Endothelial cell (in vitro differentiated cells): ENCODE results near the gene CBLN3. TPM values are rescaled to one million over a fixed set of nuclear protein-coding genes. Genes with fewer than 3 reads are reported as not detected.

Experiments
- DNase-seq: peaks from one replicate; pipeline ENCODE4 v3.0.0; 2021; ENCODE audit warnings: low spot score
- H3K27ac Mint-ChIP-seq: one replicate; pipeline ENCODE4 v1.8.0; 2021; ENCODE audit warnings: mixed read lengths, inconsistent platforms; ENCODE audit not compliant: unreplicated experiment
- H3K27me3 Mint-ChIP-seq: one replicate; pipeline ENCODE4 v1.8.0; 2021; ENCODE audit warnings: mild to moderate bottlenecking, moderate library complexity, mixed read lengths, inconsistent platforms; ENCODE audit not compliant: unreplicated experiment
- H3K36me3 Mint-ChIP-seq: one replicate; pipeline ENCODE4 v1.8.0; 2021; ENCODE audit warnings: mild to moderate bottlenecking, low read depth, mixed read lengths, inconsistent platforms; ENCODE audit not compliant: unreplicated experiment
- H3K4me1 Mint-ChIP-seq: one replicate; pipeline ENCODE4 v1.8.0; 2021; ENCODE audit warnings: mild to moderate bottlenecking, mixed read lengths, inconsistent platforms; ENCODE audit not compliant: unreplicated experiment
- H3K4me3 Mint-ChIP-seq: one replicate; pipeline ENCODE4 v1.8.0; 2021; ENCODE audit warnings: mild to moderate bottlenecking, mixed read lengths, inconsistent platforms; ENCODE audit not compliant: unreplicated experiment
- H3K9me3 Mint-ChIP-seq: one replicate; pipeline ENCODE4 v1.8.0; 2021; ENCODE audit warnings: mixed read lengths, inconsistent platforms; ENCODE audit not compliant: unreplicated experiment
- total RNA-seq: library from RNA; stranded (reverse); fragmentation: NEBNext Ultra II Directional; extraction: Animal tissue kit (Norgen Biotek cat#: 25700); gene quantifications from one replicate; pipeline ENCODE4 v1.2.1, GENCODE V29; 2021; ENCODE audit not compliant: unreplicated experiment
- TF ChIP-seq, protein P1 (sequence below): fragments of 200-600 bp; sonication (generic); IDR thresholded peaks from one replicate; pipeline ENCODE4 v1.5.0; 2021; ENCODE audit warnings: antibody characterized with exemption; ENCODE audit not compliant: unreplicated experiment

The CBLN3 gene
- total RNA-seq, 1 donor from 2014 or later: 1.5 TPM

DNA sequence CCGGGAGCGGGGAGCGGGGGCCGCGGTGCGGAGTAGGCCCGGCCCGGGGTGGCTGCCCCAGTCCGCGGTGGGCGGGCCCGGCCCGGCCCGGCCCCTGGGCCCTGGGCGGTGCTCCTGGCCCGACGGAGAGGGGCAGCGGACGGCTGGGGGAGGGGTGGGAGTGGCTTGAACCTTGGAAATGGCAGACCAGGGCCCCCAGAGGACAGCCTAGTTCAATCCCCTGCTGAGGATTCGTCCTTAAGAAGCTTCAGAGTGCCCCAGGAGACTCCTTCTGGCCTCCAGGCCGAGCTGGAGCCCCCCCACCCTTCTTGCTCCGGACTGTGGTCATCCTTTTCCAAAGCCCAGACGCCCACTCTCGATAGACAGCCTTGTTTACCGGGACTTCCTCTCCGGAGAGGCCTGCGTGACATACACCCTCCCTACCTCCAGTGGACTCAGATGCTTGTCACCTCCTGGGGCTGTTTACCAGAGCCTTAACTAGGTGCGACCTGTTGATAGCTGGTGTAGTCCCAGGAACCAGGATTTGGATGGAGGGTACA, 744 bp upstream of the CBLN3 start:
- Mint-ChIP-seq H3K27me3 (peaks cover 14% of the 10 kb centered on the region), H3K9me3 (no peaks in the 10 kb centered on the region), H3K36me3 (peaks cover 19% of the 10 kb centered on the region), H3K4me1 (peaks cover 17% of the 10 kb centered on the region), H3K4me3 (peak overlapping the region; percentile 91), H3K27ac (peak overlapping the region; percentile 64)
- TF ChIP-seq, protein P1, sequence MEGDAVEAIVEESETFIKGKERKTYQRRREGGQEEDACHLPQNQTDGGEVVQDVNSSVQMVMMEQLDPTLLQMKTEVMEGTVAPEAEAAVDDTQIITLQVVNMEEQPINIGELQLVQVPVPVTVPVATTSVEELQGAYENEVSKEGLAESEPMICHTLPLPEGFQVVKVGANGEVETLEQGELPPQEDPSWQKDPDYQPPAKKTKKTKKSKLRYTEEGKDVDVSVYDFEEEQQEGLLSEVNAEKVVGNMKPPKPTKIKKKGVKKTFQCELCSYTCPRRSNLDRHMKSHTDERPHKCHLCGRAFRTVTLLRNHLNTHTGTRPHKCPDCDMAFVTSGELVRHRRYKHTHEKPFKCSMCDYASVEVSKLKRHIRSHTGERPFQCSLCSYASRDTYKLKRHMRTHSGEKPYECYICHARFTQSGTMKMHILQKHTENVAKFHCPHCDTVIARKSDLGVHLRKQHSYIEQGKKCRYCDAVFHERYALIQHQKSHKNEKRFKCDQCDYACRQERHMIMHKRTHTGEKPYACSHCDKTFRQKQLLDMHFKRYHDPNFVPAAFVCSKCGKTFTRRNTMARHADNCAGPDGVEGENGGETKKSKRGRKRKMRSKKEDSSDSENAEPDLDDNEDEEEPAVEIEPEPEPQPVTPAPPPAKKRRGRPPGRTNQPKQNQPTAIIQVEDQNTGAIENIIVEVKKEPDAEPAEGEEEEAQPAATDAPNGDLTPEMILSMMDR: no peak
- peak; percentile 64 for DNase-seq

DNA sequence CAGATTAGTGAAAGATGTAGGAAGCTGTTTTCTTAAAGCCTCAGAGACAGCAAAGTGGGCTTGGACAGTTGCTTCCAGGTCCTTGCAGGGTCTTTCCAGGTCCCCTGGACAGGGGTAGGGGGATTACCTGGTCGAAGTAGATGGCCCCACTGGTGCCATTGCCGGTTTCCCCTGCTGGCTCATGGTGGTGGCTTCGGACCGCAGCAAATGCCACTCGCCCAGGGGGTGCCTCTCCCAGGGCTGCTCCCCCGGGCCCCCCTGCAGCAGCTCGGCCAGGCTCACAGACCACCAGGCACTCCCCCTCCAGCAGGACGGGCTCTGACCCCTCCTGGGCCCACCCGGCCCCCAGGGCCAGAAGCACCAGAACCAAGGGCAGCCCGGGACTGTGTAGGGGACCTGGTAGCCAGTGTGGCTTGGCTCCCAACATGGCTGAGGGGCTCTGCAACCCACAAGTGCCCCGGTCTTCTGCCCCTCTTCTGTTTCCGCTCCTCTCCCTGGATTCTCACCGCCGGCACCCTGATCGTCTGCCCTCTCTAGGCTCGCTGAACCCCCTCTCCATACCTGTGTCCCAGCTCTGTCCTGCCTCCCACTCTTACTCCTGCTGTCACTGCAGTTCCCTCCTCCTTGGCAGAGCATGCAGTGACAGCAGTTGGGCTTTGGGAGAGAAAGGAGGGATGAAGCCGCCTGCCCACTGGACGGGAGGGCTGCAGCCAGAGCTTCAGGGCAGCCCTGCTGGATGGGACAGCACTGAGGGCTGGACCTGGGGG, 657 bp downstream of the CBLN3 start:
- Mint-ChIP-seq H3K27me3 (peaks cover 14% of the 10 kb centered on the region), H3K36me3 (peaks cover 15% of the 10 kb centered on the region), H3K4me1 (peaks cover 19% of the 10 kb centered on the region), H3K9me3 (no peaks in the 10 kb centered on the region), H3K27ac (no peak overlapping the region), H3K4me3 (peak overlapping the region; percentile 25)
- no peak for DNase-seq
- TF ChIP-seq, protein P1: no peak

DNA sequence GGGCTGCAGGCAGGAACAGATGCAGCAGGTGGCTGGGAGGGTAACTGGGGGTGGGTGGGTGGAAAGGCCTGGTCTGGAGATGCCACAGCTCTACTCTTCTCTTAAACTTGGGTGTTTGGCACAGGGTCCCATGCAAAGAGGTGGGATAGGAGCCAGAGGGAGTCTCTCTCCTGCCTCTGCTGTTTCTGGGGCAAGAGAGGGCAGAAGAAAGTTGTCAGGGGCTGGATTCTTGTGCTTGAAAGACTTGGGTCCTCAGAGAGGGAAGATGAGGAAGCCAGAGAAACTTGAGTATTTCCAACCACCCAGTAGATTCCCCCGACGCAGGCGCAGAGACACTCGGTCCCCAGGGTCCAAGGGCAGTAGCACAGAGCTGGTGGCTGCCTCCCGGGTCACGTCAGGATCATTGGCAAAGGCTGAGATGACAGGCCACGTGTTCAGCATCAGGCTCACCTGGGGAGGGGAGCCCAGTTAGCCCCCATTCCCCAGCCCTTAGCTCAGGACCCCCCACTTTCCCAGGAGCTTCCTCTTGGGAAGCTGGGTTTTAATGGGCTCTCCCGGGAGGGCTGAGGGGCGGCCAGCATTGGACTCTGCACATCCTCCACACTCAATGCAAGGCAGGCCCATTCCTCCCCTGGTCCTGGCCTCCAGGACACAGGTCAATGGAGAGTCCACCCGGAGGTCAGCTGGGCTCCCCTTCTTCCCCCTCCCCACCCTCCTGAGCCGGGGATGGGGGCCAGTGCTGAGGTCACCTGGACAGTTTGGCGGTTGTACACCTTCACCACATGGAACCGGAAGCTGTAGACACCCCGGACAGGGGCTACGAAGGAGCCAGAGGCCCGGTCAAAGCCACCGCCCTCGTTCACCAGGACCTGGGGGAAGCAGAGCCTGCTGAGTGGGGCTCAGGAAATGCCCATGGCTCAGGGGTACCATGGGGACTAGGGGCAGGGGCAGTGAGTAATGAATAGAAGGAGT, 1.6 kb downstream of the CBLN3 start:
- TF ChIP-seq, protein P1: no peak
- Mint-ChIP-seq H3K27me3 (peaks cover 14% of the 10 kb centered on the region), H3K9me3 (no peaks in the 10 kb centered on the region), H3K36me3 (peaks cover 10% of the 10 kb centered on the region), H3K4me1 (peaks cover 19% of the 10 kb centered on the region), H3K27ac (no peak overlapping the region), H3K4me3 (peak overlapping the region; percentile 25)
- DNase-seq: no peak

DNA sequence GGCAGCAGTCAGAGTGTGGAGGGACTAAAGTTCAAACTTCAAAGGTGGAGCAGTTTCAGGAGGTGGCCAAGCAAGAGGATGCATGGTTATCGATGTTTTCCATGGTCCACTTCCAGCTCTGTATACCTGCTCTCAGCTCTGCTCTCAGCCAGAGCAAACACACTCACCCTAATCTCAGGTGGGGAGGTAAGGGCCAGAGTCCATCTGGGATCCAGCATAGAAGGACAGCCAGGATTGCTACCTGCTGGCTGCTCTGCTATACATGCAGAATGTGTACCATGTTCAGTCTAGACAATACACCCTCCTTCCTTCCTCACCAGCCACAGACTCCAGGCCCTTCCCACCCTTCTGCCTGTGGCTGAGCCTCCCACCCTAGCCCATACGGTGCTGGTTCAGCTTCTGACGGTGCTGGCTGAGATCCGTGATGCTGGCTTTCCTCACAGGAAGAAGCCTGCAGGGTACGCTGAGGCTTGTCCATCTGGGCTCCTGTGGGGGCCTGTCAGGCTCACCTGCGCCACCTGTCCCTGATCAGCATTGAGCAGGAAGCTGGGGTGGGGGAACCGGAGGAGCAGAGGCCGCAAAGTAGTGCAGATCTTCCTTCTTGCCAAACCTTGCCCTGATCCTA, 2.4 kb downstream of the CBLN3 start:
- Mint-ChIP-seq H3K9me3 (no peaks in the 10 kb centered on the region), H3K27me3 (peaks cover 14% of the 10 kb centered on the region), H3K27ac (peak overlapping the region; percentile 49), H3K36me3 (peaks cover 9% of the 10 kb centered on the region), H3K4me3 (peak overlapping the region; percentile 54), H3K4me1 (peaks cover 19% of the 10 kb centered on the region)
- DNase-seq: no peak
- TF ChIP-seq, protein P1: no peak
